Occipital lobe (tissue), 2 donors: ENCODE measurements around the gene NCKIPSD. TPM values are rescaled to one million over a fixed set of nuclear protein-coding genes. Genes with fewer than 3 reads are reported as not detected.

Experiments
- DNase-seq: peaks from one replicate; lab custom pipeline; 2025; lab: John Stamatoyannopoulos, UW
- total RNA-seq: library from RNA; depleted of rRNA; stranded (reverse); fragments of >200 nt; gene quantifications from one replicate; pipeline ENCODE4 v1.2.3, GENCODE V29; 2014

The NCKIPSD gene
- total RNA-seq, 1 donor from 2014 or later, result 8.4 TPM

DNA sequence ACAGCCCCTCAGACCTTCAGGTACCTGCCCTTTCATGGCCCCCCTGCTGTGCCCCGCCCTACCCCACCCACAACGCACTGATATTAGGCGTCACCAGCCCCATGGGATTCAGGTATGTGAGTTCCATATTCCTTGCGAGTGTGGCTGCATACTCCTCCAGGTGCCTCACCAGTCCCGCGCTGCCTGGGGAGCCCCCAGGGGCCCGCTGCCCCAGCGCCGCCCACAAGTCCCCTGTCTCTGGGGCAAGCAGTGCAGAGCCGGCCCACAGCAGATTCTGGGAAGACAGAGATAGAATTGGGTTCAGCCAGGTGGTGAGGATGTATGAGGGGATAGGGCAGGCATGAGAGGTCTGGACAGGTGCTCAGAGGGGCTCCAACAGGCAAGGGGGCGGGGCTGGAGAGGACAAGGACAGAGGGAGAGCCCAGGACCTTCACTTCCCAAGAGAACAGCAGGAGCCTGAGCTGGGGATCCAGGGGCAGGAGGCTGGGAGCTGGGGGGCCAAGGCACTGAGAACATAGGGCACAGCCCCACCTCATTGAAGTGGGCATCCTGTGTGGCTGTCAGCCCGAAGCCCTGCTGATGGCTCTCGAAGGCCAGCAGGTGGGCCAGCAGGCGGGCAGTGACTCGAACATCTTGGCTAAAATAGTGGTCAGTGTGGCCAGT, 37.4 kb downstream of the NCKIPSD start:
- DNase-seq, result no peak

DNA sequence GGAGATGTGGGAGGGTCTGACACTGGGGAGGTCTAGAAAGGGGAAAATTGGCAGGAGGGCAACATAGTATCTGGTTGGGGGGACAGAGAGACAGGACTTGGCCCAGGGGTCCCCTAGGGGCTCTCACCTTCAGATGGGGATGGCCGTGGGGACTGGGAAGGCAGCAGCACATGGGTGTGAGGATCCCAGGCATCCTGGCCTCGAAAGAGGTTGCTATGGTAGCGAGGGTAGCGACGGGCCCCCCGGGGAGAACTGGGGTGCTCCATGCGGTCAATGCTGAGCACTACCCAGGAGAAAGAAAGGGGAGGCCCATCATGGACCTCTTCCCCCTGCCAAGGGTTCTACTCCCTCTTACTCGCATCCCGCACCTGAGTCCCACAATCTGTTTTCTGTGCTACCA, 38.0 kb downstream of the NCKIPSD start:
- DNase-seq, result no peak

DNA sequence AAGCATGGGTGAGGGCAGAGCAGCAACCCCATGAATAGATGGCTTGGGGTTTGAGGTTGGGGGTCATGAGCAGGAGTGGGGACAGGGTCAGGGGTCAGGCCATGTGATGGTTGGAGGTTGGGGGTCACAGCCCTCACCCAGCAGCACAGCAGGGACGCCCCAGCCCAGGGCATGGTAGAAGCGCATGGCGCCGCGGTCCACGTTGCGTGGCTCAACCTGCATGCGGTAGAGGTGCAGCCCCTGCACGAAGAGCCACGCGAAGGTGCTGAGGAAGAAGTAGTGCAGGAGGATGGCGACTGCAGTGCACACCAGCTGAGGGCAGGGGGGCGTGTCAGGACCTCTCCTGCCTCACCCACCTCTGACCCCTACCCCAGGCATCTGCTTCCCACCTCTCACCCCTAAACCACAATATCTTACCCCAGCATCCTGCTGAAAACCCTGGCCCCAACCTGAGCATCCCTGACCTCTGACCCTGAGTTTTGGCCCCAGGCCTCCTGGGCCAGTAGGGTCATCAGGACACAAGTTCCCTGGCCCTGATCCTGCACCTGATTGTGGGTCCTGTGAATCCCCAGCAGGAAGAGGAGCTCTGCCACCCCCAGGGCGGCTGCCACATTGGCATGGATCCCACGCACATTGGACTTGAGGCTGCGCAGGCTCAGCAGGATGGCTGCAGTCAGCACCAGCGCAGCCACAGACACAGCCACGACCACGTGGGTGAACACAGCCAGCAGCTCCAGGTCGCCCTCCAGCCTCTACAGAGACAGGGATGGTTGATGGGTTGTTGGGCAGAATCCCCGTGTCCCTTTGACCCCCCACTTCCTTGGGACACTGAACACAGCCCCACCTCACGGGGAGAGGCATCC, 40.6 kb downstream of the NCKIPSD start:
- no peak for DNase-seq

DNA sequence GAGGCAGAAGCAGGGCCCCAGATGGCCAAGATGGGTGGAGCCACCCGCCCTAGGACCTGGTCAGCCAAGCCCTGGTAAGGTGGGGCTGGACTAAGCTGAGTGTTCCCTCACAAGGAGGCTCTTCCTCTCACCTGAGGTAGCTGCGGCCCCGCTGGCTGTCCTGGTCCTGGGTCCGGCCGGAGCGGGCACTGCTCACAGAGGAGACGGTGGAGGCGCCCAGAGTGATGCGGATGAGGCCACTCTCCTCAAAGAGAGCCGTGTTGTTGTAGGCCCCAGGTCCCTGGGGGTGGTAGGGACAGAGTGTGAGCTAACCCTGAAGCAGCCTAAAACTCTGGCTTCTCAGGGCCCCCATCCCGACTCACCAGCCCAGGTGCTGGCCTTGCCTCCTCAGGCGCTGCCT, 43.1 kb downstream of the NCKIPSD start:
- DNase-seq, result no peak

DNA sequence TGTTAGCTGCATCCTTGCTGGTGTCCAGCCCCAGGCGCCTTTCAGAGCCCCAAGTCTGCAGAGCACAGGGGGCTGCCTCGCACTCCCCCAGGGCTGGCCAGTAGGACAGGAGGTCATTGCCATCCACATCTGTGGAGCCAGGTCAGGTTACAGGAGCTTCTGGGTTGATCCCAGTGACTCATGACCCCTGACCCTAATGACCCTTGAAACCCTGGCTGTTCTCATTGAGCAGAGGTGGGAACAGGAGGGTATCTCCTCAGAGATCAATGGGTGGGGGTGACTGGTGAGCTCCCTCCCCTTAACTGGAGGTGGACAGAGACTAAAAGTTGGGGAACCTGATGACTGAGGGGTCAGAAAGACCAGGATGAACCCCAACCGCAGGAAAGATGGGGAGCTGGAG, 44.3 kb downstream of the NCKIPSD start:
- DNase-seq, result no peak

DNA sequence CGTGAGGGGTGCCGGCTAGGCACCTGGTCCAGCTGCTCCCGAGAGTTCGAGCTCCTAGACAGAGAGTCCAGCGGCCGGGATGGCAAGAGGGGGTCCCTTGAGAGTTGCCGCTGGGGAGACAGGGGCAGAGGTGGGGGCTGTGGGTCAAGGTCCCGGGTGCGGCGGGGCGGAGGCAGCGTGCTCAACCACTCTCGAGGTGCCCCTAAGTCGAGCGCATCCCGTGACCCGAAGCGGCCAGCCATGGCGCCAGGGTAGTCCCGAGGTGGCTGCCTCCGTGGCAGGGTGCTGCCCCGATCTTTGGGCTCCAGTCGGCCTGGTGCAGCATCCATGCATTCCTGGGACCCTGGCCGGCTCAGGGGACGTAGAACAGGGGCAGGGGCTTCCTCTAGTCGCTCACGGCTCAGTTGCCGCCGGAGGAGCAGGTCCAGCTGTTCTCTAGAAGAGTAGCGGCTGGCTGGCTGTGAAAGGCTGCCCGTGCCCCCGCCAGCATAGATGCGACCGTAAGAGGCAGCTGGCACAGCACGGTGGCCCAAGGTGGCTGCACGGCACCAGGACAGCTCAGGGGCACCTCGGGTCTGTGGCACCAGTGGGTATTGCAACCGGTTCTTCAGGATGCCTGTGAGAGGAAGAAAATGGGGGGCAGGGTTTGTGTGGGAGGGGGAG, 45.6 kb downstream of the NCKIPSD start:
- DNase-seq, result no peak

DNA sequence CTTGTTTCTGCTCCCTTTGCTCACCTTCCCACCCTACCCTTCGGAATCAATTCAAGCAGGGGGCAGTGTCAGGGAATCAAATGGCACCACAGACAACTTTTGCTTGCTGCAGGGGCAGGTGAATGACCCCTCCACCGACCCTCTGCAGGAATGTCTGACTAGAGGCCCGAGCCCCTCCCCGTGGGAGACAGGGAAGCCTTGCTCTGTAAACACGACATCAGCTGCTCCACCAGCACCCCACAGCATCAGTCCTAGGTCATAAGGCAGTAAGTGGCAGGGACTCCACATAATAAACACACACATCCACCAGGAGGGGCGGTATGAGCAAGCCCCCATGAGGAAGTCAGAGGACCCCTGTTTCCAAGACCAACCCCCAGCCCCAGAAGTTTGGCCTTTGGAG, 48.4 kb downstream of the NCKIPSD start:
- no peak for DNase-seq

DNA sequence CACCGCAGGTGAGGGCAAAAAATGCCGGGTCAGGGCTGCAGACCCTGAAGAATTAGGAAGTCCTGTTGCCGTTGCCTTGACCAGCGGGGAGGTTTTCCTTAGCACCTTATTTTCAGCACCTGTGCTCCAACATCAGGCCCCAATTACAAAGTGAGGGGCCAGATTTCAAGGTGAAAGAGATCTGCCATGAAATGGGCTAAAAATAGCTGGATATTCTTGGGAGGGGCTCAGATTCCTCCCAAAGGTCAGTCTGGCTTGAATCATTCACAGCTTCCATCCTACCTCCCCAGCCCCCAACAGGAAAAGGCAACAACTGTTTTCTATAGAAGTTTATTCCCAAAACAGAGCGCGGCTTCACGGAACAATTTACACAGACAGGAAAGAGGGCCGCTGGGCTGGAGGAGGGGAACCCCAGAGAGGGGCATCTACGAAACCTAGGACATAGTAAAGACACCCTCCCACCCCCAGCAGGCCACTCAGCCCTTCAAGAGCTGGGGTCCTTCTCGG, 49.5 kb downstream of the NCKIPSD start:
- no peak for DNase-seq

DNA sequence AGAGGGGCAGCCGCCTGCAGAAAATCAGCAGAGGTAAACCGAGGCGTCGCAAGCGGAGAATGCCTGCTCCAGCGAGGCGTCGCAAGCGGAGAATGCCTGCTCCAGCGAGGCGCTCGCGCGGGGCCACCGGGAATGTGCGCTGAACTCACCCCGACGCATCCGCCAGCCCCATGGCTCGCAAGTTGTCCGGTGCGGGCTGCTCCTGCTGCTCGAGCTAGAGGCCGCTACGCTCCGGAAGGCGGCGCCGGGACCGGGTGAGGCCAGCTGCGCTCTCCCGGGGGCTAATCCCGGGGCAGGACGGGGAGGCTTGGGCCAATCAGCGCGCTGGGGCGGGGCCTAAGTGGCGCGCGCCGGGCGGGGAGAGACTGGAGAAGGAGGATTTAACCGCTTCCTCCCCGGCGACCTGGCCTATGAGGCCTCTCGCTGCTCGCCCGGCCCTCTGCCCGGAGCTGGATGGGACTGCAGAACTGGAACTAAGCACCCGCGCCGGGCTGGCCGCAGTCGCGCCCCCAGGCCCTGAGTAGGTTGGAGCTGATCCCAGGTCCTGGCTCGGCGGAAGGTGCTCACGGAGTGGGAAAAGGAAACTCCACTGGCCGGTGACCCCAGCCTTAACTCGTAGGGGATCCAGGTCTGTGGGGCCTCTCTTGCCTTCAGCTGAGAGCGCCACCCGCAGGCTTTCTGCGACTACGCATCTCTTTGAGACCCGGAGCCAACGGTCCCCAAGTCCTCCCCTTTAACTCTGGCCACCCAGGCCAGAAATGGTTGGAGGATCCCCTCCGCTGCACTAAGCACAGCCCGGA, 50.3 kb downstream of the NCKIPSD start, which contains the start of gene SLC26A6:
Gene SLC26A6 (minus strand): TSS at position 240 of the 800 bp plus-strand sequence. CDS start 68 bp downstream, at position 172.
- peak; percentile 95 for DNase-seq

DNA sequence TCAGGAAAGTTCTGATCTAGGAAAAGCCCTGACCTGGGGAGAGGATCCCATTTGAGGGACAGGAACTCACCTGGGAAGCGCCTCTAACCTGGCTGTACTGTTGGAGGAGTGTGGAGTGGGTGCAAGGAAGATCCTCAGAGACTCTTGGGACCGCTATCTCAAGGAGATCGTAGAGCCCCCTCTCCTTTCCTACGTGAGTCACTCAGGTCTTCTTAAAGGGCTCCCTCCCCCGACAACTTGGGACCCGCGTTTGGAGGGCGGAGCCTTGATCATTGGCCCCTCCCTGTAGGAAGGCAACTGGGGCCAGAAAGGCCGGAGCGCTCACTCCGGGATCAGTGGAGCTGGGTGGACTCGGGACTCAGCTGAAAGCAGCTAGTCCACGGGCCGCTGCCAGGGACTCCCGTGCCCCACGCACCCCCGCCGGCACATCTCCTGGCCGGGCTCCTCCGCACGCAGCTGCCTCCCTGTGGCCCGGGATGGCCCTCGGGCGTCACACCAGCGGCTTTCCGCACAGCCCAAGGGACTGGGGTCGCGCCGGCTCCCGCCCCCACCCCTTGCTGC, 51.0 kb downstream of the NCKIPSD start:
- no peak for DNase-seq

DNA sequence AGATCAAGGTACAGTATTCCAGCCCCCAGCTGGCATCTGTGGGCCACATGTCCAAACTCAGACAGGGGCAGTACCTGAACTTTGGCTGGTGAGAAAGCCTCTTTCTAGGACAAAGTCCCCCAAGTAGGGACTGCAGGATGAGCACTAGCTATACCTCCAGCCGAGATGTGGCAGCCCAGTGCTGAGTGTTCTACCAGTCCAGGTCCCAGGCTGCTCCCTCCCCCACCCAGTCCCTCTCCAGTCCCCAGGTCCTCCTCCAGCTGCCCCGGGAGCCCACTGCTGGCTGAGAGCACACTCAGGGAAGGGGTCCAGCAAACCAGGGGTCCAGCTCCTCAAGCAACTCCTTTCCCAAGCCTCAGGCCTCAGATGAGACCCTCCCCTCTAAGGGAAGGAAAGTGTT, 52.0 kb downstream of the NCKIPSD start:
- DNase-seq, result no peak

DNA sequence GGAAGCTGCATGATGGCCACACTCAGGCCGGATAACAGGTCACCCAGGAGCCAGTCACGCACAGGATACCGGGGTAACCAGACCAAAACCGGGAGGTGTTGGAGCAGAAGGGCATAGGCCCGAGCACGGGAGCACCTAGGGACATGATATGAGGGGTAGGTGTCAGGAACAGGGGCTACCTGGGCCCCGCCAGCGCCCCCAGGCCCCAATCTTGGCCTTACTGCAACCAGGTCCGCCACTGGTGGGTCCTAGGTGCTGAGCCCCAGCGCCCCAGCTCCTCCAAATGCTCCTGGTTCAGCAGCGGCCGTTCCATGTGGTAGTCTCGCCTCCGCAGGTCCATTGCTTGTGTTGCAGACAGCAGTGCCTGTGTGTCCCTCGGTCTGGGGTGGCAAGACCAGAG, 52.5 kb downstream of the NCKIPSD start:
- DNase-seq, result no peak

DNA sequence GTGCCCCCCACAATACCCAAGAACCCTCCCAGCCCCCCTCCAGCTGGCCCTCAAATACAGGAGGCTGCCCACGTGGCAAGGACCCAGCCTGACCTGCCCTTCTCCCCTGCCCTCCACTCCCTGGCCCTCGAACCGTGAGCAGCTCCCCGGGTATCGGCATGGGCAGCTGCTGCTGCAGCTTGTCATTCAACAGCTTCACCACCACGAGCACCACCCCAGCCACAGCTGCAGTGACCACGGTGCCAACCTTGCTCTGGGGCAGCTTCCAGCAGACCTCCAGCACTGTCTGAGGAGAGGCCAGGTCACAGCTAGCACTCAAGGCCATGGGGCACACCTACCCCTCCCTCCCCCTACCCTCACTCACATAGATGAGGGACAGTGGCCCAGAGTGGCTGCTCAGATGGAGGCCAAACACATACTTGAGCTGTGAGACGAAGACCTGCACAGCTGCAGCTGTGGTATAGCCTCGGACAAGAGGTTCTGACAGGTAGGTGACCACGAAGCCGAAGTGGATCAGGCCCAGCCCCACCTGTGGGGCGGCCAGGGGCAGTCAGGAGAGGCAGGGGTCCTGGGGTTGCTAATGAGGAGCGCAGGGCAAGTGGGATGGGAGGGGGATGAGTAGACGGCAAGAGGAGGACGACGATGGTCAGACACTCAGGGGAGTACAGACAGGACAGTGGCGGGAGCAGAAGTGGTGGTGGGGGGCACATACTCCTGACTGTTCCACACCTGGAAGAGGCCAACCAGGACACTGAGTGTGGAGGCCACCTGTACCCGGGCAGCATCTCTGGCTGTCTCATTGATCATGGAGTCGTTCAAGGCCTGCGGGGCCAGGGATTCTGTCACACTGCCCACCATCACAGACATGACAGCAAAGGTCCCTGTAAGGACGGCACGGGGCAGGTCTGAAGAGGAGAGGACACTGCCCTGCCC, 53.9 kb downstream of the NCKIPSD start:
- DNase-seq, result no peak

DNA sequence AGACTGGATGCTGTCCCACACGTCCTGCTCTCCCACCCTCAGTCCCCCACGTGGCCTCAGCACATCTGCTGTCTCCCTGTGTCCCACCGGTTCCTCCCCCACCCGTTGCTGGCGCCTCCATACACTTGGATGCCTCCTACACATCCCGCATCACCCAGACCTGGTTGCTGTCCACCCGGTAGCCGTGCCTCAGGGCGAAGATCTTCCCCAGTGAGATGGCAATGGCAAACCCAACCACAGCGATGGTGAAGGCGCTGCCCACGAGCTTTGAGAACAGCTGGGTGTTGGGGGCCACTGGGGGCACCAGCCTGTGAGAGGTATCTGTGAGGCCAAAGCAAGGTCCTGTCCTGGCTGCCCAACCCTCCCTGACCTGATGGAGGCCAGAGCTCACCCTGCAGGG, 54.9 kb downstream of the NCKIPSD start:
- DNase-seq, result no peak

DNA sequence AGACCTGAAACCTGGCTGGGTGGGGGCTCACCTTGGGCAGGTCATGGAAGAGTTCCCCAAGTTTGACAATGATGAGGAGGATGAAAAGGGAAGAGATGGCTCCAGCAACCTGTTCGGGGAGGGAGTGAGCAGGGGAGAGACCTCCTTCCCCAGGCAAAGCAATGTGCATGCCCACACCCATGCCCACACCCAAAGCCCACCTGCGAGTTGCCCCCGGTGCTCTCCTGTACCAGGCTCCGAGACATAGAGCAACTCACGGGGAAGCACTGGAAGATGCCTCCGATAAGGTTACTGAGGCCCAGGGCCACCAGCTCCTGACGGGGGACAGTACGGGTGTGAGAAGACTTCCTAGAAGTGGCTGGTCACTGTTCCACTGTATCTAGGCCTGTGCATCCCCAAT, 55.3 kb downstream of the NCKIPSD start:
- DNase-seq, result no peak

DNA sequence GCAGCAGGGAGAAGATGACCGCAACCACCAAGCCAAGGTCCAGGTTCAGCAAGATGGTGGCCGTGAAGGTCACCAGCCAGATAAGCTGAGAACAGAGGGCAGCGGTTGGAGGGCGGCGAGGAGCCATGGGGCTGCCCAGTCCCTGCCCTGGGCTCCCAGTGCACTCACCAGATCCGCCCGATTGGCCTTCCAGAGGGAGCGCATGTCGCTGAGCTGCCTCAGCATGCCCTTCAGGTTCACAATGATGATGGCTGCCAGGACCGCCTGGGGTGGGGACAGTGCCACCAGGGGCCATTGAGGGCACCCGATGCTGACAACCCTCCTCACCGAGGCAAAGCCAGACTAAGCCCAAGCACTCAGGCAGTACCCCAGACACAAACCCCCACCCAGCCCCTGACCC, 55.8 kb downstream of the NCKIPSD start:
- DNase-seq, result no peak

DNA sequence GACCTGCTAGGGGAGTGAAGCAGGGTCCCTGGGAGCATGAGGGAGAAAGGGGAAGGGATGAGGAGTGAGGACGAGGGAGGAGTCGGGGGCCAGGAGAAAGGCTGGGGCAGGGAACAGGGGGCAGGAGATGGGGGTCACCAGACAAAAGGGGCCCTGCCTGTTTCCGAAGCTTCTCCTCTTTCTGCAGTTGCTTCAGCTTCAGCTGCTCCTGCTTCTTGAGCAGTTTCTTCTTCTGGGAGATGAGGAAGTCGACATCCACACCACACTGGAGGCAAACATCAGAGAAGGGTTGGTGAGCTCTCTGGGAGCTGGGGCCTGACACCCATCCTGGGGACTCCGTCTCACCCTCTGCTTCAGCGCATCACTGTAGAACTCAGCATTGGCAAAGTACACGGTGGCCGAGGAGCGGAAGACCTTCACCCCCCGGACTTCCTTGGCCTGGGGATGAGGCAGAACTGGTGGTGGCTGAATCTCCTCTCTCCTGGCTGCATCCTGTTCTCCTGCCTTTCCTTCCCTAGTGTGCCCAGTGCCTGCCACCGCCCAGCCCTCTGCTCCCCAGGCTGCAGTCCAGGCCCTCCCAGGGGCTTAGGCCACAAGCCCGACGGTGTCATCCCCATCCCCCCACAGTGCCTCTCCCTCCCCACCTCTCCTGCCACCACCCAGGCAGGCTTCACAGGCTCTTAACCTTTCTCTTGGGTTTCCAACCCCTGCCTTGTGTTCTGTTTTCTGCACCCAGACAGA, 57.3 kb downstream of the NCKIPSD start:
- DNase-seq, result no peak

DNA sequence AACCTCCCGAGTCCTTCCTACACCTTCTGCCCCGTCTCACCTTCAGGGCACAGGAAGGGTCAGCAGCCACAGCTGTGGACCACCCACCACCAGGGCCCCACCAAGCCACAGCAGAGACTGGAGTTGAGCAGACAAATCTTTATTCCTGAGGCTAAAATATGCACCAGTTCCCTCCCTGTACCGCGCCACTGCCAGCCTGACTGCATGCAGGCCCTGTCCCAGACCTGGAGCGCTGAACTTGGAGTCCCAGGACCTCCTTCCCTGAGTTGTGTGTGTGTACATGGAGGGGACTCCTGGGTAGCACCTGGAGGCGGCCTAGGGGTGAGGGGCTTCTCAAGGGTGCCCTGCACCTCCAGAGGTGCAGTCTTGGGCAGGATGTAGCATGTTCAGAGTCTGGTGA, 60.1 kb downstream of the NCKIPSD start:
- DNase-seq, result no peak

DNA sequence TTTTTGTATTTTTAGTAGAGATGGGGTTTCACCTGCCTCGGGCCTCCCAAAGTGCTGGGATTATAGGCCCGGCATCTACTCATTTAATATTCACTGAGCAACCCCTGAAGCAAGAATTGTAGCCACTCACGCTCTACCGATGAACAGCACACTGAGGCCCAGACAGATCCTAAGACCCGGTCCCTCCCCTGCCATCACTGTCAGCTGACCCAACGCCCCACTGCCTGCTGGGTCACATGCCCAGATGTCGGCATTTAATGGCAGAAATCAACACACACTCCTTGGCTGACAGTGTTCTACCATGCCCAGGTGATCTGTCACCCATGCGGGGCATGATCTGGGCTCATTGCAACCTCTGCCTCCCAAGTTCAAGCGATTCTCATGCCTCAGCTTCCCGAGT, 60.9 kb downstream of the NCKIPSD start:
- no peak for DNase-seq
